Measurements from ENCODE around the gene PCDH9. TPM values are rescaled to one million over a fixed set of nuclear protein-coding genes. Genes with fewer than 3 reads are reported as not detected.
"Not testable (repeated sequence)": the region's sequence is repeated elsewhere in the genome, so short reads cannot be mapped to it uniquely, and the experiment has no call there.

Gene PCDH9
- total RNA-seq, 2 donors from 2014 or later: 0.20 to 0.50 TPM

DNA sequence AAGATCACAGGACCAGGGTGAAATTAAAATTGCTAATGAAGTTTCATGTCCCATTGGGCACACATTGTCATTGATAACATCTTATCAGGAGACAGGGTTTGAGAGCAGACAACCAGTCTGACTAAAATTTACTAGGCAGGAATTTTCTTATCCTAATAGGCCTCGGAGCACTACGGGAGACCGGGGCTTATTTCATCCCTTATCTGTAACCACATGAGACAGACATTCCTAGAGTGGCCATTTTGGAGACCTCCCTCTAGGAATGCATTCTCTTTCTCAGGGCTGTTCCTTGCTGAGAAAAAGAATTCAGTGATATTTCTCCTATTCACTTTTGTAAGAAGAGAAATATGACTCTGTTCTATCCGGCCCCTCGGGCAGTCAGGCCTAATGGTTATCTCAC is 943.3 kb downstream of the PCDH9 start:
- ATAC-seq; H3K4me3 Mint-ChIP-seq; H3K27me3 Mint-ChIP-seq; H3K27ac Mint-ChIP-seq; H3K4me1 Mint-ChIP-seq (ENCODE audit: low read depth in 2 of 2); DNase-seq (ENCODE audit: low spot score): not testable (repeated sequence)
- Mint-ChIP-seq H3K9me3 (peaks cover 22% of the 10 kb centered on the region), H3K36me3 (peaks cover 20% of the 10 kb centered on the region)

DNA sequence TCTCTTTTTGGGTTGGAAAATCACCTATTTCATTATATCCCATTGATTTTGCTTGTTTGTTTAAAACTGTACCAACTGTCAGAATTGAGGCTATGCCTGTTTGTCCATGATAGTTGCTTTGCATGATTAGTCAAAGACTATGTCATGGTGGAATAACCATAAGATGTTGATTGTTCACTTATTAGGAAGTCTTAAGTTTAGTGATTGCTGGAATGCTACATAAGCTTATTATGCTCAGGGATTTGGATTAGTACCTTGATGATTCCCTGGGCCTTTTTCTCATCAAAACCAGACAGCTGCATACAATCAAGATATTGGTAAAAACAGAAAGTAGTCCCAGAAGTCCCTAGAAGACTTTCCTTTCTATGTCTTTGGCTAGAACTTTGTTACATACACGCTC is 954.7 kb downstream of the PCDH9 start:
- Mint-ChIP-seq H3K36me3 (peaks cover 8% of the 10 kb centered on the region), H3K27me3 (no peaks in the 10 kb centered on the region)

DNA sequence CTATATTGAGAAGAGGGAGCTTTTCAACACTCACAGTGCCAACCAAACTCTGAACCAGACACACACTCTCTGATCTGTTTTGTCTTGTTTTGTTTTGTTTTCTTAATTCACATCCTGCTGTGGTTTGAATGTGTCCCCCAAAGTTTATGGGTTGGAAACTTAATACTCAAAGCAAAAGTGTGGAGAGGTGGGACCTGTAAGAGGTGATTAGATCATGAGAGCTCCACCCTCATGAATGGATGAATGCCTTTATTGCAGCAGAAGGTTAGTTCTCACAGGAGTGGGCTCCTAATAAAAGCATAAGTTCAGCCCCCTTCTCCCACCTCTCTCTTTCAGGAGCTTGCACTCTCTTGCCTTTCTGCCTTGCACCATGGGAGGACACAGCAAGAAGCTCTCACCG is 957.1 kb downstream of the PCDH9 start:
- Mint-ChIP-seq H3K9me3 (peaks cover 7% of the 10 kb centered on the region), H3K4me1 (ENCODE audit: low read depth in 2 of 2) (peaks cover 0 to 8% of the 10 kb centered on the region in 2 donors), H3K36me3 (peaks cover 12% of the 10 kb centered on the region), H3K4me3 (no peak overlapping the region), H3K27ac (no peak overlapping the region), H3K27me3 (no peaks in the 10 kb centered on the region)
- ATAC-seq: no peak
- DNase-seq (ENCODE audit: low spot score): no peak

More for the DNA sequence above, 954.7 kb downstream of the PCDH9 start:
- Mint-ChIP-seq H3K9me3 (peaks cover 9% of the 10 kb centered on the region), H3K4me1 (ENCODE audit: low read depth in 2 of 2) (peaks cover 0 to 8% of the 10 kb centered on the region in 2 donors), H3K4me3 (no peak overlapping the region), H3K27ac (no peak overlapping the region)
- ATAC-seq: no peak
- DNase-seq (ENCODE audit: low spot score): no peak

DNA sequence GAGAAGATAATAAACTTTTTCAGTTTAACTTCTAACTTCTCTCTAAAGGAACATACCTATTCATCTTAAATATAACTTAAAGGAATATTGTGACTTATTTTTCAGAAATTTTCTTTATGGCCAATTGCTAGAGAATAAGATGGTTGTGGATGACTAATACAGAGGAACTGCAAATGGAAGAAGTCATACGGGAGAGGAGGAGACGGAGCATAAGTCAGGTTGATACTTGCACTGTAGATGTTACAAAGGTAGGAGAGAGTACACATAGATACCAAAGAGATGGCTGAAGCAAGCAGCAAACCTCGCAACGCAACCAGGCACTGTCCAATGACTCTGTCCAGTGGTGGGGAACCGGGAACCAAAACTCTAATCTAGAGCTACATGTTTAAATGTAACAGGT is 963.4 kb downstream of the PCDH9 start:
- Mint-ChIP-seq H3K9me3 (no peaks in the 10 kb centered on the region), H3K27me3 (no peaks in the 10 kb centered on the region), H3K4me3 (no peak overlapping the region), H3K36me3 (peaks cover 4% of the 10 kb centered on the region), H3K27ac (no peak overlapping the region), H3K4me1 (ENCODE audit: low read depth in 2 of 2) (no peaks in the 10 kb centered on the region)
- no peak for DNase-seq (ENCODE audit: low spot score)
- ATAC-seq: no peak

DNA sequence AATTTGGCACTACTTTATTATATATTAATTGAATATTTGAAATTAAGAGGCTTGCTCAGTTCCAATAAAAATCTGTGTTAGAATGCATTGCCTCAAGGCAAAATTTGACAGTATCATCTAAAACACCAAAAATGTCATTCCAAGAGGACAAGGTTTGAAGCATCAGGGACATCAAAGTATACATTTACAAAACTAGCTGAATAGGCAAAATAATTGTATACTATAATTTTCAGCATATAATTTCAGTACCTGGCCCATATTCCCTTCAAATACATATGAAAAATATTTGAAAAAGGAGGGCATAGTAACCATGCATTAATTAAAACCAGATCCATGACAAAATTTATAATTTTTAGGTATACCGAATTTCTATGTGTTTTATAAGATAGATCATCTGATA is 963.8 kb downstream of the PCDH9 start:
- H3K4me1 Mint-ChIP-seq (ENCODE audit: low read depth in 2 of 2): no peaks in the 10 kb centered on the region
- H3K9me3 Mint-ChIP-seq: no peaks in the 10 kb centered on the region
- H3K27ac Mint-ChIP-seq: no peak overlapping the region
- no peaks in the 10 kb centered on the region for H3K27me3 Mint-ChIP-seq
- DNase-seq (ENCODE audit: low spot score) (no peak), ATAC-seq (no peak)
- peaks cover 4% of the 10 kb centered on the region for H3K36me3 Mint-ChIP-seq
- no peak overlapping the region for H3K4me3 Mint-ChIP-seq

DNA sequence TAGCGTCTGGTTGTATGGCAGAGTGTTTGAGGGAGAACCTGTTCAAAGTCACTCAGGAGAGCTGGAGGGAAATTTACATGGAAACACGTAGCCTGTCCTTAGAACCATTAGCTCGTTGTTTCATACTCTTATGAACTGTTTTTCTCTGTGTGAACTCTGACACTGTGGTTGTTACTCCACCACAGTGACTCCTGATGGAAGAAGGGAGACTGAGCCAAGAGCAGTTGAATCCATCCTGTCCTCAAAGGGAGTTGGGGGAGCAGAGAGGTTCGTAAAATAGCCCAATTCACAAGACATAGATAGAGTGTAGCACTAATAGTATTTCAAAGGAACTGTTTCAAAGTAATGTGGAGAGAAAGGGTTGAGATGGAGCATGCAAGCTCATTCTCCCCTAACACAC is 964.8 kb downstream of the PCDH9 start:
- Mint-ChIP-seq H3K4me3 (no peak overlapping the region), H3K9me3 (no peaks in the 10 kb centered on the region), H3K4me1 (ENCODE audit: low read depth in 2 of 2) (no peaks in the 10 kb centered on the region), H3K36me3 (peaks cover 4% of the 10 kb centered on the region), H3K27ac (no peak overlapping the region), H3K27me3 (no peaks in the 10 kb centered on the region)
- DNase-seq (ENCODE audit: low spot score): no peak
- ATAC-seq: no peak

DNA sequence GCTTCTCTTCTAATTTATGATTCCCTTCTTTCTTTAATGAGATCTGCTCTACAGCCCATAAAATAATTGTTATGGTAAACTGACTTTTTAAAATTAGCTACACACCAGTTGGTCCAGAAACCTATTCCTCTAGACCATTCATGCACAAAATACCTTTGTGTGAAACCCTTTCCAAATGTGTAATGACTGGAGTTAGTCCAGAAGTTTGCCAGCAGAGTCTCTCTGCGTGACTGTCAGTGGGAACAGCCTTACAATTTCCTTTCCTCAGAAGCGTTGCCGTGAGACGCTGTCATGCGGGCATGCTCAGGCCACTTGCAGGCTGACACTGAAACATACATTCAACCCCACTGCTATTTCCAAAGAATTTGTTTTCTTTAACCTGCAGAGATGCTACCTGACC is 965.2 kb downstream of the PCDH9 start:
- Mint-ChIP-seq H3K36me3 (peaks cover 4% of the 10 kb centered on the region), H3K9me3 (no peaks in the 10 kb centered on the region), H3K4me3 (no peak overlapping the region), H3K4me1 (ENCODE audit: low read depth in 2 of 2) (no peaks in the 10 kb centered on the region), H3K27ac (no peak overlapping the region), H3K27me3 (no peaks in the 10 kb centered on the region)
- ATAC-seq (no peak), DNase-seq (ENCODE audit: low spot score) (no peak)

DNA sequence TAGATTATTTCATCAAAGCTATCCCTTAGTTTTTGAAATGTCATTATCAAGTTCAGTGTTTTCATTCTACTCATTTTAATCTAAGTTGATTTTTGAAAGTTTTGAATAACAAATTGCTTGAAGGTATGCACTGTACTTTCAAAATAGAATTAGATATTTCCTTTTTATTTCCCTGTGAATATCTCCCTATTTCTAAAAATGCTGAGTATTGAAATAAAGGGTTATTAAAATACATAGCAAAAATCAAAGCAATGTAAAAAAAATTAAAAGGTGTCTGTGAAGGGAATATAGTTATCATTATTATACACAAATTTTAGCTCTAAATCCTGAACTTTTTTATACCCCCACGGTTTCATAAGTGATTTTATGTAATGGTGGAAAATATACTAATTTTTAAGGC is 967.8 kb downstream of the PCDH9 start:
- DNase-seq (ENCODE audit: low spot score) (no peak), ATAC-seq (no peak)
- Mint-ChIP-seq H3K9me3 (no peaks in the 10 kb centered on the region), H3K4me3 (no peak overlapping the region), H3K4me1 (ENCODE audit: low read depth in 2 of 2) (no peaks in the 10 kb centered on the region), H3K27ac (no peak overlapping the region), H3K27me3 (no peaks in the 10 kb centered on the region), H3K36me3 (no peaks in the 10 kb centered on the region)

DNA sequence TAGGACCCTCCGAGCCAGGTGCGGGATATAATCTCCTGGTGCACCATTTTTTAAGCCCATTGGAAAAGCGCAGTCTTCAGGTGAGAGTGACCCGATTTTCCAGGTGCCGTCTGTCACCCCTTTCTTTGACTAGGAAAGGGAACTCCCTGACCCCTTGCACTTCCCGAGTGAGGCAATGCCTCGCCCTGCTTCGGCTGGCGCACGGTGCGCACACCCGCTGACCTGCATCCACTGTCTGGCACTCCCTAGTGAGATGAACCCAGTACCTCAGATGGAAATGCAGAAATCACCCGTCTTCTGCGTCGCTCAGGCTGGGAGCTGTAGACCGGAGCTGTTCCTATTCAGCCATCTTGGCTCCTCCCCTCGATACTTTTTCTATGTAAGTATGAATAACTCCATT is 970.7 kb downstream of the PCDH9 start:
- not testable (repeated sequence) for H3K4me3 Mint-ChIP-seq; DNase-seq (ENCODE audit: low spot score); ATAC-seq; H3K36me3 Mint-ChIP-seq; H3K4me1 Mint-ChIP-seq (ENCODE audit: low read depth in 2 of 2); H3K9me3 Mint-ChIP-seq; H3K27me3 Mint-ChIP-seq; H3K27ac Mint-ChIP-seq

Data from natural killer cell treated with Interleukin-12 subunit alpha and Interleukin-12 subunit beta and Interleukin-15 and Interleukin-18, amount 100 ng/mL, for 72 hours (primary cell).